SK-N-SH (cell line): Measurements from ENCODE around the gene ITGAV. TPM values are rescaled to one million over a fixed set of nuclear protein-coding genes. Genes with fewer than 3 reads are reported as not detected.
A peak's percentile ranks its signal among the peaks of the same experiment; 100 is the strongest.

Experiments
- CTCF ChIA-PET: fragments of 300-600, 350-600 bp; formaldehyde crosslinking; extraction: SDS; loops from one replicate; lab custom pipeline; 2021; lab: Yijun Ruan, JAX
- POLR2A ChIA-PET: fragments of 350-600 bp; sonication (Branson Sonifier 250); formaldehyde crosslinking; extraction: SDS; loops from one replicate; lab custom pipeline; 2020; ENCODE audit warnings: antibody characterized with exemption, inconsistent platforms; lab: Yijun Ruan, JAX
- DNase-seq: peaks from one replicate; pipeline ENCODE4 v3.0.0; 2012
- H2AFZ ChIP-seq: fragments of 200-600 bp; sonication (generic); 2 replicates; pipeline ENCODE4 v1.8.1; 2016; ENCODE audit warnings: antibody characterized with exemption, mild to moderate bottlenecking, low read depth
- H3F3A ChIP-seq: fragments of 200-600 bp; sonication (generic); replicated peaks from 2 replicates; pipeline ENCODE3; 2016; ENCODE audit warnings: antibody characterized with exemption, mild to moderate bottlenecking; ENCODE audit not compliant: insufficient read depth
- H3K27ac ChIP-seq, 2 experiments: fragments of 200-500 bp in 1 of 2; fragments of 200-600 bp in 1 of 2; sonication (Bioruptor generic) in 1 of 2; sonication (generic), shearing (Covaris generic) in 1 of 2; 2 replicates each; pipeline versions ENCODE4 v1.5.1 to v1.6.1; 2014 to 2016; ENCODE audit warnings: low read depth in 2 of 2, inconsistent platforms in 1 of 2, low read length in 1 of 2, mild to moderate bottlenecking in 1 of 2, mixed read lengths in 1 of 2
- H3K27me3 ChIP-seq: fragments of 200-600 bp; sonication (generic), shearing (Covaris generic); 2 replicates; pipeline ENCODE4 v1.6.1; 2016; ENCODE audit warnings: mixed run types; ENCODE audit not compliant: insufficient read depth
- H3K36me3 ChIP-seq, 2 experiments: fragments of 200-500 bp in 1 of 2; fragments of 200-600 bp in 1 of 2; sonication (Bioruptor generic) in 1 of 2; sonication (generic) in 1 of 2; replicated peaks in 1 of 2; 2 replicates each; pipeline versions ENCODE3 to v1.5.1; 2014 to 2016; ENCODE audit warnings: low read length in 1 of 2, mild to moderate bottlenecking in 1 of 2; ENCODE audit not compliant: insufficient read depth in 2 of 2, control insufficient read depth in 1 of 2
- H3K4me1 ChIP-seq, 2 experiments: fragments of 200-500 bp in 1 of 2; fragments of 200-600 bp in 1 of 2; sonication (Bioruptor generic) in 1 of 2; sonication (generic), shearing (Covaris generic) in 1 of 2; 2 replicates each; pipeline versions ENCODE4 v1.5.1 to v1.6.1; 2014 to 2016; ENCODE audit warnings: low read depth in 1 of 2, low read length in 1 of 2, mixed run types in 1 of 2; ENCODE audit not compliant: insufficient read depth in 2 of 2, control insufficient read depth in 1 of 2
- H3K4me2 ChIP-seq: fragments of 200-600 bp; sonication (generic), shearing (Covaris generic); 2 replicates; pipeline ENCODE4 v1.6.1; 2017; ENCODE audit warnings: mixed run types
- H3K4me3 ChIP-seq, 2 experiments: fragments of 200-500 bp in 1 of 2; fragments of 200-600 bp in 1 of 2; sonication (Bioruptor generic) in 1 of 2; sonication (generic), shearing (Covaris generic) in 1 of 2; 2 replicates each; pipeline versions ENCODE4 v1.5.1 to v1.8.1; 2014 to 2016; ENCODE audit warnings: low read depth in 2 of 2, inconsistent platforms in 1 of 2, low read length in 1 of 2, mild to moderate bottlenecking in 1 of 2, mixed read lengths in 1 of 2, moderate library complexity in 1 of 2
- H3K79me2 ChIP-seq: fragments of 200-600 bp; sonication (generic); 2 replicates; pipeline ENCODE4 v1.8.1; 2017; ENCODE audit warnings: mild to moderate bottlenecking; ENCODE audit not compliant: insufficient read depth
- H3K9ac ChIP-seq: fragments of 200-600 bp; sonication (generic); 2 replicates; pipeline ENCODE4 v1.6.1; 2017; ENCODE audit warnings: mixed run types
- H3K9me2 ChIP-seq: fragments of 200-600 bp; sonication (generic); 2 replicates; pipeline ENCODE4 v1.6.1; 2017; ENCODE audit warnings: mixed run types
- H3K9me3 ChIP-seq: fragments of 200-600 bp; sonication (generic); 2 replicates; pipeline ENCODE4 v1.6.1; 2017; ENCODE audit warnings: mixed run types, mild to moderate bottlenecking, moderate library complexity
- H4K20me1 ChIP-seq: fragments of 200-600 bp; sonication (generic); 2 replicates; pipeline ENCODE4 v1.6.1; 2017; ENCODE audit warnings: mild to moderate bottlenecking, mixed run types; ENCODE audit not compliant: insufficient read depth
- CHD2 ChIP-seq: fragments of 150-350 bp; IDR thresholded peaks from 2 replicates; pipeline ENCODE4 v1.6.1; 2018; ENCODE audit warnings: low read length; ENCODE audit not compliant: partially characterized antibody
- EP300 ChIP-seq, 2 experiments: IDR thresholded peaks; 2 replicates each; pipeline versions ENCODE4 v1.4.0 to v1.6.1; 2012; ENCODE audit warnings: borderline replicate concordance in 1 of 2, low read depth in 1 of 2, low read length in 1 of 2
- FOSL2 ChIP-seq: IDR thresholded peaks from 2 replicates; pipeline ENCODE4 v1.4.0; 2012; ENCODE audit warnings: low read depth, mild to moderate bottlenecking, moderate library complexity, borderline replicate concordance
- FOXJ3 ChIP-seq: sonication (generic); formaldehyde crosslinking; IDR thresholded peaks from 2 replicates; pipeline ENCODE4 v1.5.1; 2020; ENCODE audit warnings: mild to moderate bottlenecking, missing genetic modification reagents
- FOXM1 ChIP-seq: IDR thresholded peaks from 2 replicates; pipeline ENCODE4 v1.4.0; 2012; ENCODE audit warnings: low read depth, mild to moderate bottlenecking
- GATA2 ChIP-seq: sonication (generic); formaldehyde crosslinking; IDR thresholded peaks from 2 replicates; pipeline ENCODE4 v1.5.0; 2020; ENCODE audit warnings: mild to moderate bottlenecking, missing genetic modification reagents
- MEF2A ChIP-seq: IDR thresholded peaks from 2 replicates; pipeline ENCODE4 v1.4.0; 2012; ENCODE audit warnings: low read depth, borderline replicate concordance
- MXI1 ChIP-seq: IDR thresholded peaks from 2 replicates; pipeline ENCODE4 v1.6.1; 2012; ENCODE audit warnings: mild to moderate bottlenecking, low read depth, low read length, improper control_type of control experiment
- NFIC ChIP-seq: IDR thresholded peaks from 2 replicates; pipeline ENCODE4 v1.4.0; 2012; ENCODE audit warnings: borderline replicate concordance
- NRF1 ChIP-seq: IDR thresholded peaks from 2 replicates; pipeline ENCODE4 v1.6.1; 2012; ENCODE audit warnings: low read depth, mild to moderate bottlenecking, low read length
- RAD21 ChIP-seq: IDR thresholded peaks from 2 replicates; pipeline ENCODE4 v1.6.1; 2012; ENCODE audit warnings: mild to moderate bottlenecking, low read length
- RCOR1 ChIP-seq: fragments of 150-350 bp; IDR thresholded peaks from 2 replicates; pipeline ENCODE4 v1.6.1; 2017; ENCODE audit warnings: antibody characterized with exemption, low read length
- RFX5 ChIP-seq: IDR thresholded peaks from 2 replicates; pipeline ENCODE4 v1.6.1; 2012; ENCODE audit warnings: mild to moderate bottlenecking, improper control_type of control experiment, low read length
- SMC3 ChIP-seq: IDR thresholded peaks from 2 replicates; pipeline ENCODE4 v1.6.1; 2012; ENCODE audit warnings: low read depth, low read length, improper control_type of control experiment
- TAF1 ChIP-seq: IDR thresholded peaks from 2 replicates; pipeline ENCODE4 v1.6.1; 2012; ENCODE audit warnings: low read depth, mild to moderate bottlenecking, low read length, moderate library complexity, borderline replicate concordance
- TCF12 ChIP-seq: IDR thresholded peaks from 2 replicates; pipeline ENCODE4 v1.4.0; 2012
- TEAD4 ChIP-seq: IDR thresholded peaks from 2 replicates; pipeline ENCODE4 v1.4.0; 2012; ENCODE audit warnings: mild to moderate bottlenecking, borderline replicate concordance; ENCODE audit not compliant: insufficient read depth
- WGBS: methylation state at CpG from one replicate; pipeline ENCODE4 v1.1.6; 2017; ENCODE audit warnings: low lambda C conversion rate; 5-methylcytosine and 5-hydroxymethylcytosine counted together
- polyA plus RNA-seq, 3 experiments: library from polyadenylated mRNA; depleted of rRNA; stranded (reverse); fragments of >200 nt; gene quantifications; 2 replicates each; pipeline ENCODE4 v1.2.3, GENCODE V29; 2012
- TF ChIP-seq, protein P1 (sequence below): fragments of 200-600 bp; sonication (generic); IDR thresholded peaks from 2 replicates; pipeline ENCODE4 v1.6.1; 2017; ENCODE audit warnings: antibody characterized with exemption, mild to moderate bottlenecking, moderate library complexity
- TF ChIP-seq, protein P2 (sequence below): IDR thresholded peaks from 2 replicates; pipeline ENCODE4; 2012
- TF ChIP-seq, protein P3 (sequence below): fragments of 150-350 bp; IDR thresholded peaks from 2 replicates; pipeline ENCODE4 v1.6.1; 2016; ENCODE audit warnings: mild to moderate bottlenecking, low read depth, low read length
- TF ChIP-seq, protein P4 (sequence below): IDR thresholded peaks from 2 replicates; pipeline ENCODE4 v1.4.0; 2012; ENCODE audit warnings: low read depth, borderline replicate concordance
- TF ChIP-seq, protein P5 (sequence below): IDR thresholded peaks from 2 replicates; pipeline ENCODE4 v1.4.0; 2012; ENCODE audit warnings: low read depth

The ITGAV gene
- polyA plus RNA-seq, 1 of the 3 experiments (the other 2 are of a cell fraction), result 24.3 TPM

DNA sequence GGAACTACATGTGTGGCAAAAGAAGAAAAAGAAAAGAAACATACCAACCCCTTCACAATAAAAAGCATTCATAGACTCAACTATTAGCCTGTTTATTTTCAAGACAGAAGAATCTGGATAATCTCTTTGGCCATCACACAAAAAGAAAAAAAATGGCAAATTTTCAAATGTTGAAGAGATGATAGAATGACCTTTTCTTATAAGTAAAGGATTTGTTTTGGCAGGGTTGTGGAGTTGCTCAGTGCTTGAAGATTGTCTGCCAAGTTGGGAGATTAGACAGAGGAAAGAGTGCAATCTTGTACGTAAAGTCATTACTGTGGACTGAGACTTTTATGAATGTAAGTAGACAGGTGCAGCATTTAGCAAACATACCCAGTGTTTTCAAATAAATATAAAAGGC is 85.5 kb downstream of the ITGAV start (continued):
- peak in 1 of 2 experiments; percentile 67; a peak in 1 of 4 replicates for TF ChIP-seq EP300 (IDR thresholded peaks at IDR 0.05; ENCODE audit: borderline replicate concordance in 1 of 2, low read depth in 1 of 2, low read length in 1 of 2)
- no peak for TF ChIP-seq NRF1
- TF ChIP-seq MEF2A, result no peak
- peak; percentile 84 for TF ChIP-seq TCF12
- no peak for TF ChIP-seq TEAD4
- TF ChIP-seq SMC3, result no peak
- TF ChIP-seq, protein P1, sequence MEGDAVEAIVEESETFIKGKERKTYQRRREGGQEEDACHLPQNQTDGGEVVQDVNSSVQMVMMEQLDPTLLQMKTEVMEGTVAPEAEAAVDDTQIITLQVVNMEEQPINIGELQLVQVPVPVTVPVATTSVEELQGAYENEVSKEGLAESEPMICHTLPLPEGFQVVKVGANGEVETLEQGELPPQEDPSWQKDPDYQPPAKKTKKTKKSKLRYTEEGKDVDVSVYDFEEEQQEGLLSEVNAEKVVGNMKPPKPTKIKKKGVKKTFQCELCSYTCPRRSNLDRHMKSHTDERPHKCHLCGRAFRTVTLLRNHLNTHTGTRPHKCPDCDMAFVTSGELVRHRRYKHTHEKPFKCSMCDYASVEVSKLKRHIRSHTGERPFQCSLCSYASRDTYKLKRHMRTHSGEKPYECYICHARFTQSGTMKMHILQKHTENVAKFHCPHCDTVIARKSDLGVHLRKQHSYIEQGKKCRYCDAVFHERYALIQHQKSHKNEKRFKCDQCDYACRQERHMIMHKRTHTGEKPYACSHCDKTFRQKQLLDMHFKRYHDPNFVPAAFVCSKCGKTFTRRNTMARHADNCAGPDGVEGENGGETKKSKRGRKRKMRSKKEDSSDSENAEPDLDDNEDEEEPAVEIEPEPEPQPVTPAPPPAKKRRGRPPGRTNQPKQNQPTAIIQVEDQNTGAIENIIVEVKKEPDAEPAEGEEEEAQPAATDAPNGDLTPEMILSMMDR, result no peak
- no peak for TF ChIP-seq RCOR1
- peak; percentile 78 for TF ChIP-seq NFIC

DNA sequence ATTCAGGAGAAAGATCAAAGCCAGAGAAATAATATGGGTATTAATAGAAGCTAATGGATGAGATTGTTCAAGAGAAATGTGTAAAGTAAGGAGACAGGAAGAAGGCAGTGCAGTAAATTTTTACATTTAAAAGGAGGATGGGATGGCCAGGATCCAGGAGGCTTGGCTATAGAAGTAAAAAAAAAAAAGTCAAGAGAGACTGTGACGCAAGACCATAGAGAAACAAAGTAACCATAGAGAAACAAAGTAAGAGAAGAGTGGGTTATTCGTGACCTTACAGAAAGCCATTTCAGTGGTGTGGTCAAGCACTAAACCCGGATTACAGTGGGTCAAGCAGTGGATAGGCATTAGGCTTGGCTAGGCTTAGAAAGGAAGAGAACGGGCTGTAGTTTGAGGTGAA is 93.5 kb downstream of the ITGAV start:
- POLR2A ChIA-PET, result no interaction called here
- H3K4me2 ChIP-seq, result no peak overlapping the region
- CTCF ChIA-PET, result no interaction called here

More for the DNA sequence above, 93.5 kb downstream of the ITGAV start:
- peaks cover 20 to 27% of the 10 kb centered on the region in 2 experiments for H3K36me3 ChIP-seq
- H3F3A ChIP-seq, result peaks cover 11% of the 10 kb centered on the region
- no peaks in the 10 kb centered on the region for H3K27me3 ChIP-seq
- no peak overlapping the region for H3K4me3 ChIP-seq
- H3K4me1 ChIP-seq, result no peaks in the 10 kb centered on the region
- peaks cover 4% of the 10 kb centered on the region; the same call in 1 of the 2 replicates for H3K9me3 ChIP-seq
- H4K20me1 ChIP-seq, result no peaks in the 10 kb centered on the region
- TF ChIP-seq TAF1 (no peak), MXI1 (no peak), MEF2A (no peak), NFIC (no peak), RFX5 (no peak), FOXM1 (no peak), RAD21 (no peak), NRF1 (no peak), RCOR1 (no peak), EP300 (IDR thresholded peaks at IDR 0.05; ENCODE audit: borderline replicate concordance in 1 of 2, low read depth in 1 of 2, low read length in 1 of 2) (no peak), FOXJ3 (CRISPR knock-in tag) (no peak), FOSL2 (no peak), GATA2 (no peak), CHD2 (no peak)
- TF ChIP-seq, protein P2, sequence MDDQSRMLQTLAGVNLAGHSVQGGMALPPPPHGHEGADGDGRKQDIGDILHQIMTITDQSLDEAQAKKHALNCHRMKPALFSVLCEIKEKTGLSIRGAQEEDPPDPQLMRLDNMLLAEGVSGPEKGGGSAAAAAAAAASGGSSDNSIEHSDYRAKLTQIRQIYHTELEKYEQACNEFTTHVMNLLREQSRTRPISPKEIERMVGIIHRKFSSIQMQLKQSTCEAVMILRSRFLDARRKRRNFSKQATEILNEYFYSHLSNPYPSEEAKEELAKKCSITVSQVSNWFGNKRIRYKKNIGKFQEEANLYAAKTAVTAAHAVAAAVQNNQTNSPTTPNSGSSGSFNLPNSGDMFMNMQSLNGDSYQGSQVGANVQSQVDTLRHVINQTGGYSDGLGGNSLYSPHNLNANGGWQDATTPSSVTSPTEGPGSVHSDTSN, result no peak
- TF ChIP-seq, protein P3, sequence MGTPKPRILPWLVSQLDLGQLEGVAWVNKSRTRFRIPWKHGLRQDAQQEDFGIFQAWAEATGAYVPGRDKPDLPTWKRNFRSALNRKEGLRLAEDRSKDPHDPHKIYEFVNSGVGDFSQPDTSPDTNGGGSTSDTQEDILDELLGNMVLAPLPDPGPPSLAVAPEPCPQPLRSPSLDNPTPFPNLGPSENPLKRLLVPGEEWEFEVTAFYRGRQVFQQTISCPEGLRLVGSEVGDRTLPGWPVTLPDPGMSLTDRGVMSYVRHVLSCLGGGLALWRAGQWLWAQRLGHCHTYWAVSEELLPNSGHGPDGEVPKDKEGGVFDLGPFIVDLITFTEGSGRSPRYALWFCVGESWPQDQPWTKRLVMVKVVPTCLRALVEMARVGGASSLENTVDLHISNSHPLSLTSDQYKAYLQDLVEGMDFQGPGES, result no peak
- TF ChIP-seq, protein P1, result no peak
- TF ChIP-seq, protein P4, sequence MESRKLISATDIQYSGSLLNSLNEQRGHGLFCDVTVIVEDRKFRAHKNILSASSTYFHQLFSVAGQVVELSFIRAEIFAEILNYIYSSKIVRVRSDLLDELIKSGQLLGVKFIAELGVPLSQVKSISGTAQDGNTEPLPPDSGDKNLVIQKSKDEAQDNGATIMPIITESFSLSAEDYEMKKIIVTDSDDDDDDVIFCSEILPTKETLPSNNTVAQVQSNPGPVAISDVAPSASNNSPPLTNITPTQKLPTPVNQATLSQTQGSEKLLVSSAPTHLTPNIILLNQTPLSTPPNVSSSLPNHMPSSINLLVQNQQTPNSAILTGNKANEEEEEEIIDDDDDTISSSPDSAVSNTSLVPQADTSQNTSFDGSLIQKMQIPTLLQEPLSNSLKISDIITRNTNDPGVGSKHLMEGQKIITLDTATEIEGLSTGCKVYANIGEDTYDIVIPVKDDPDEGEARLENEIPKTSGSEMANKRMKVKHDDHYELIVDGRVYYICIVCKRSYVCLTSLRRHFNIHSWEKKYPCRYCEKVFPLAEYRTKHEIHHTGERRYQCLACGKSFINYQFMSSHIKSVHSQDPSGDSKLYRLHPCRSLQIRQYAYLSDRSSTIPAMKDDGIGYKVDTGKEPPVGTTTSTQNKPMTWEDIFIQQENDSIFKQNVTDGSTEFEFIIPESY, result no peak
- TF ChIP-seq, protein P5, sequence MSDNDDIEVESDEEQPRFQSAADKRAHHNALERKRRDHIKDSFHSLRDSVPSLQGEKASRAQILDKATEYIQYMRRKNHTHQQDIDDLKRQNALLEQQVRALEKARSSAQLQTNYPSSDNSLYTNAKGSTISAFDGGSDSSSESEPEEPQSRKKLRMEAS, result no peak
- H3K27ac ChIP-seq, result no peak overlapping the region
- H2AFZ ChIP-seq, result no peak overlapping the region
- no peak for DNase-seq
- no peaks in the 10 kb centered on the region for H3K9me2 ChIP-seq
- WGBS, result 93% methylated on average over 4 of the region's 4 CpGs
- no peaks in the 10 kb centered on the region for H3K79me2 ChIP-seq
- H3K9ac ChIP-seq, result no peak overlapping the region
